Lower leg skin (tissue), 4 donors: ENCODE data around the gene CMSS1. TPM values are rescaled to one million over a fixed set of nuclear protein-coding genes. Genes with fewer than 3 reads are reported as not detected.

Experiments
- DNase-seq, 2 donors: peaks; one replicate each; pipeline ENCODE4 v3.0.0-alpha.2; 2019; ENCODE audit warnings: low spot score in 2 of 2
- H3K4me3 ChIP-seq: fragments of 200-600 bp; sonication (generic); 2 replicates; pipeline ENCODE4 v1.5.1; 2017; ENCODE audit warnings: mild to moderate bottlenecking, low read depth; ENCODE audit not compliant: poor library complexity, severe bottlenecking
- POLR2A ChIP-seq, 2 donors: fragments of 450-650 bp; IDR thresholded peaks; one replicate each; pipeline ENCODE4 v1.6.1; 2016 to 2017; ENCODE audit warnings: antibody characterized with exemption in 2 of 2, mild to moderate bottlenecking in 1 of 2, moderate library complexity in 1 of 2
- WGBS, 2 donors: methylation state at CpG; one replicate each; pipeline ENCODE4 v1.1.5; 2018; 5-methylcytosine and 5-hydroxymethylcytosine counted together
- intact Hi-C: fragments of 100-400 bp; cut with DNase I; formaldehyde crosslinking; loops from one replicate; pipeline ENCODE4 v1.15.0; 2023; ENCODE audit warnings: low total_unique reads
- total RNA-seq, 4 donors: library from RNA; depleted of rRNA; stranded (reverse); fragments of >200 nt; gene quantifications; one replicate each; pipeline ENCODE4 v1.1.0, GENCODE V29; 2016
- TF ChIP-seq, protein P1 (sequence below), 3 donors: fragments of 450-650 bp; IDR thresholded peaks; one replicate each; pipeline ENCODE4 v1.5.1; 2016; ENCODE audit warnings: antibody characterized with exemption in 3 of 3, mild to moderate bottlenecking in 3 of 3, moderate library complexity in 2 of 3

Gene CMSS1
- total RNA-seq, 4 donors from 2014 or later = 3.7 to 13.2 (median 7.5) TPM

DNA sequence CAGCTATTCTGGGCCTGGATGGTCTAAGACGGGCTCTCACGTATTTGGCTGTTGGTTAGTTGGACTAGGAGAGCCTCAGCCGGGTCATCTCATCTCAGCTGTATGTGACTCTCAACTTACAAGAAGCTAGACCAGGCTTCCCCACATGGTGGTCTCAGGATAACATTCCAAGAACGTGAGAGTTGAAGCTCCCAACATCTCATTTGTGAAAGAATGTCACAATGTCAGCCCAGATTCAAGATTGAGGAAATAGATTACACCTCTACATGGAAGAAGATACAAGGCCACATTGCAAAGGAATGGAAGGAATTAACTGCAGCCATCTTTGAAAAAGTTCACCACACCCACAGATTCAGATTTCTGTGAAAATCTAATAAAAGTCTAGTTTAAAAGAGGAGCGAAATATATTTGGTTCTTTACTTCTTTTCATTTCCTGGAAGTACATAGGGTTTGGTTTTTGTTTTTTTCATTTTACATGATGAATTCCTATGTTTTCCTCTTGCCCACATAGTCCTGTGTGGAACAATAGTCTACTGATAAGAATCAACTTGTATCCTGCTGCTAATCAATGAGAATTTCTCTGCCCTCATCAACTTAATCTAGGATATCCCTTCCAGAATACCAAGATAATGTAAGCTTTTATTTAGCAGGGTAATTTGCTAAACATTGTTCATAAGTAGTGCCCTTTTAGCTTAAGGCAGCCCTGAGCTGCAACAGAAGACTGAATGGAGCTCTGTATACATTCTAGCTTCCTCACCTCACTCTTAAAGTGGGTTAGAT, 116.5 kb downstream of the CMSS1 start:
- no peak for TF ChIP-seq POLR2A (IDR thresholded peaks at IDR 0.05)
- TF ChIP-seq, protein P1, sequence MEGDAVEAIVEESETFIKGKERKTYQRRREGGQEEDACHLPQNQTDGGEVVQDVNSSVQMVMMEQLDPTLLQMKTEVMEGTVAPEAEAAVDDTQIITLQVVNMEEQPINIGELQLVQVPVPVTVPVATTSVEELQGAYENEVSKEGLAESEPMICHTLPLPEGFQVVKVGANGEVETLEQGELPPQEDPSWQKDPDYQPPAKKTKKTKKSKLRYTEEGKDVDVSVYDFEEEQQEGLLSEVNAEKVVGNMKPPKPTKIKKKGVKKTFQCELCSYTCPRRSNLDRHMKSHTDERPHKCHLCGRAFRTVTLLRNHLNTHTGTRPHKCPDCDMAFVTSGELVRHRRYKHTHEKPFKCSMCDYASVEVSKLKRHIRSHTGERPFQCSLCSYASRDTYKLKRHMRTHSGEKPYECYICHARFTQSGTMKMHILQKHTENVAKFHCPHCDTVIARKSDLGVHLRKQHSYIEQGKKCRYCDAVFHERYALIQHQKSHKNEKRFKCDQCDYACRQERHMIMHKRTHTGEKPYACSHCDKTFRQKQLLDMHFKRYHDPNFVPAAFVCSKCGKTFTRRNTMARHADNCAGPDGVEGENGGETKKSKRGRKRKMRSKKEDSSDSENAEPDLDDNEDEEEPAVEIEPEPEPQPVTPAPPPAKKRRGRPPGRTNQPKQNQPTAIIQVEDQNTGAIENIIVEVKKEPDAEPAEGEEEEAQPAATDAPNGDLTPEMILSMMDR (IDR thresholded peaks at IDR 0.05) = no peak
- no peak overlapping the region for H3K4me3 ChIP-seq
- 93 to 97% methylated on average over 5 of the region's 5 CpGs for WGBS, 2 donors
- intact Hi-C loops = no loop called here
- no peak for DNase-seq

DNA sequence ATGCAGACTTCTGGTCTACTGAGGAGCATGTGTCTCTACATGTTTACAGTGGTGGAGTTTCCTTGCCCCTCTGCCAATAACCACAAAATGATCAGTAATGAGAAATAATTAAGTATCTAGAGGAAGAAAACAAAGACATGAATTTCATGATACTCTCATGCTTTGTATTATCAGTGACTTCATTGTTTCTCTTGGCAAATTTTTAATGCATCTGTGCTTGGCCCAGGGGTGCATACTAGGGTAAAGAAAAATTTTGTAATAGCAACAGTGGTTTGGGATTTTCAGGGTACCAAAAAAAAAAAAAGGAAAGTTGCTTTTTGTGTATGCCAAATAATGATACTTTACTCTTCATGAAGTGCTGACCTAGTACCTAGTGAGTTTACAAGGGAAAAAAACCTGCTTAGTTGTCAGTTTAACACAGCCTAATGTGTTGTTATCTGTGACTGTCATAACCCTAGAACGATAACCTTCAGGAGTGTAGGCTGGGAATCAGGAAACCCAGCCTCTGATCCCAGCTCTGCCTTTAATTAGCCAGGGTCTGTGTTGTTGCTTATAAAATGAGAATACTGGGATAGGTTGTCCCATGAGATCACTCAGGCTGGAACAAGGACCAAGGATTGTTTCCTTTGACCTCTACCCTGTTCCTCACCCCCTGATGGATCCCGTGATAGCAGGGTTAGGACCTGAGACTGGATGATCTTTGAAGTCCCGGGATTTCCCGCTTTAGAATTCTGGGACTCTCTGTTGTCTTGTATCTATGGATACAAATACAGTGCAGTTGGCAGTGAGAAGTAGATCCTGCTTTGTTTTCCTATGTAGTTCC, 117.5 kb downstream of the CMSS1 start:
- no peak for TF ChIP-seq POLR2A (IDR thresholded peaks at IDR 0.05)
- TF ChIP-seq, protein P1 (IDR thresholded peaks at IDR 0.05) = no peak
- intact Hi-C loops = no loop called here
- no peak for DNase-seq
- 10 to 19% methylated on average over 4 of the region's 4 CpGs for WGBS, 2 donors
- no peak overlapping the region for H3K4me3 ChIP-seq

DNA sequence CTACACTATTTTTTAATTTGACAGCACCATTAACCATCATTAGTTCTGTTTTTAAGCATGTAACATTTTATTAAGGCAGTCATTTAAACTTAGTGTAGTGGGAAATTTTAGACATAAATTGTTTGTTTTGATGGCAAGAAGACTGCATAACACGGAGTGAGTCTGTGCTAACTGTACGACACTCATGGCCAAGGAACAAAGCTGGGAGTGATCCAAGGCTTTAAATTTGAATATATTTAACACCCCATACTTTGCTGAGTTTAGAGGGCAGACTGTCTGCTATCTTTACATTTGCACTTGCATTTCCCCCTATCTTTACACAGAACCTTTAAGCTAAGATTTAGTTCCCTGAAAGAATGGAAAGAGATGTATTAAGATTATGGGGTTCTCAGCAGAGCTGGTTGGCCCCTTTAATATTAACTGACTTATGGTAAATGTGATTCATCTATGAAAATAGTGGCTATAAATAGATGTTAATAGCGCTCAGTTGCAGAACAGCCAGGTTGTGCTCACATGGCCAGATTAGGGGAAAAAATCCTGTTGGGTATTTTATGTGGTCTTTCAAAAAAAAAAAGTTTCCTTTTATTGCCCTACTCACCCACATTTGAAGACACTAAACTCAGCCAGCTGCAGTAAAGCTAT, 120.7 kb downstream of the CMSS1 start:
- no peak for TF ChIP-seq POLR2A (IDR thresholded peaks at IDR 0.05)
- TF ChIP-seq, protein P1 (IDR thresholded peaks at IDR 0.05) = no peak
- 30 to 45% methylated on average over 3 of the region's 3 CpGs for WGBS, 2 donors
- intact Hi-C loops = no loop called here
- no peak overlapping the region for H3K4me3 ChIP-seq
- DNase-seq = no peak

DNA sequence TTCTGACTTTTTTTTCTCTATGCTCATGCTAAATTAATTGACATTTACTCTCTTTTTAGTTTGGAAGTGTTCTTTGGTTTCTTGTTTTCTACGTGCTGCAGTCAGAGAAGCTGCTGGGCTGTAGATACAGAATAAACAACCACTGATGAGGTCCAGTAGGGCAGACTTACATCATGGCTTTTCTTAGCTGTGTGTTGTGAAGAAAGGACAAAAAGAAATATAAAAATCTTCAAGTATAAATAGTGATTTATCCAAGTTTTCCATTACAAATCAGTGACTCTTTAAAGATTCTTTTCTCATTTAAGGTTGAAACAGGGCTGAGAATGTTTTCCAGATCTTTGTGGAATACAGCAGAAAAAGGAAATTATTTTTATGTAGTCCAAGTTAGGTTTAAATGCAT, 122.2 kb downstream of the CMSS1 start:
- WGBS, 2 donors = 65 to 72% methylated on average over 1 of the region's 1 CpG
- H3K4me3 ChIP-seq = no peak overlapping the region
- TF ChIP-seq, protein P1 (IDR thresholded peaks at IDR 0.05) = no peak
- TF ChIP-seq POLR2A (IDR thresholded peaks at IDR 0.05) = no peak
- no peak for DNase-seq
- intact Hi-C loops = no loop called here

DNA sequence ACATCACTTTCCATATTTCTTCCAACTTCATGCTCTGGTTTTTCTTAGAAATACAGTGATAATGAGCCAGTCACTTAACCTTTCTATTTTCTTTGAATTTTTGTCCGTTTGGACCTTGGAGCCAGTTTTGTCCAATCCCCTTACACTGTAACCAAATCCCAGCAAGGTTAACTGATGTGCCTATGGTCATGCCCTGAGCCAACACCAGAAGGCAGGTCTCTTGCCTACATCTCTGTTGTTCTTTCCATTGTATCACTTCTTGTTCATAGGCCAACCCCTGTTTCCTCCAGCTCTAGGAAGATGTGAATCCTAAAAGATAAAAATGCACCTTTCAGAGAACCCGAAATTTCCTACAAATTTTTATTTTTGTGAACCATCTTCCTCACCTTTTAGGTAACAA, 122.7 kb downstream of the CMSS1 start:
- intact Hi-C loops = no loop called here
- WGBS, 2 donors = 82 to 84% methylated on average over 2 of the region's 2 CpGs
- H3K4me3 ChIP-seq = no peak overlapping the region
- TF ChIP-seq, protein P1 (IDR thresholded peaks at IDR 0.05) = no peak
- no peak for TF ChIP-seq POLR2A (IDR thresholded peaks at IDR 0.05)
- no peak for DNase-seq
